Measurements from ENCODE around the gene LRPPRC.

GRCh38 chr2:44037221-44037620 lies 41.4 kb upstream of the LRPPRC start:
- TF ChIP-seq CTCF (IDR thresholded peaks at IDR 0.05; ENCODE audit: poor library complexity), result no peak
- TF ChIP-seq EZH2 (IDR thresholded peaks at IDR 0.05; ENCODE audit: borderline replicate concordance), result no peak
- no peak for TF ChIP-seq EZH2phosphoT487 (IDR thresholded peaks at IDR 0.05; ENCODE audit: low read depth, severe bottlenecking, unreplicated experiment)
